ENCODE measurements around the gene TIAM1.

DNA sequence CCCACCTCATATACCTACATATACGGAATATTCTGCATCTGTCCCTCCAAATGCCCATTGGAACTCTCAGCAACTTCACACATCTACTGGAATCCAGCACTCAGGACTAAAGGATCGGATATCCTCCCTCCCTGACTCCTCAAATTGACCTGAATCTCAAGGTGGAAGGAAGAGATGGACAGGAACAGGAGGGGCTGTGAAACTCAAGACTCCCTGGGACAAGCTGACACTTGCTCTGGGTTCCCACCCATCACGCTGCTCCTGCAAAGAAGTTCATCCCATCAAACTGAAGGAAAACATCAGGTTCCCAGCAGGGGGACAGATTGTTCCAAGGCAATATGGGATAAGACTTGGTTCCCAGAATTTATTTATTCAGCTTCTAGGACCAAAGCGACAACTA is 30.3 kb upstream of the TIAM1 start:
- TF ChIP-seq CTCF (IDR thresholded peaks at IDR 0.05; ENCODE audit: insufficient read depth, low read depth, low read length) (no peak), EZH2 (IDR thresholded peaks at IDR 0.05; ENCODE audit: insufficient read depth, low read length) (no peak)
